Fibroblast of mammary gland (primary cell): ENCODE data around the gene FOXO3.
A peak's percentile ranks its signal among the peaks of the same experiment; 100 is the strongest.

Experiments
- DNase-seq: peaks from one replicate; pipeline ENCODE4 v3.0.0-alpha.2; 2010; ENCODE audit warnings: low read depth
- H3K4me3 ChIP-seq: 2 replicates; pipeline ENCODE4 v1.5.1; 2011; ENCODE audit warnings: low read depth, mild to moderate bottlenecking, low read length, moderate library complexity; ENCODE audit not compliant: control insufficient read depth
- TF ChIP-seq, protein P1 (sequence below): conservative IDR thresholded peaks from 2 replicates; pipeline ENCODE4 v1.5.1; 2011; ENCODE audit warnings: low read depth, low read length, inconsistent platforms; ENCODE audit not compliant: control insufficient read depth, insufficient read depth

FOXO3 gene

DNA sequence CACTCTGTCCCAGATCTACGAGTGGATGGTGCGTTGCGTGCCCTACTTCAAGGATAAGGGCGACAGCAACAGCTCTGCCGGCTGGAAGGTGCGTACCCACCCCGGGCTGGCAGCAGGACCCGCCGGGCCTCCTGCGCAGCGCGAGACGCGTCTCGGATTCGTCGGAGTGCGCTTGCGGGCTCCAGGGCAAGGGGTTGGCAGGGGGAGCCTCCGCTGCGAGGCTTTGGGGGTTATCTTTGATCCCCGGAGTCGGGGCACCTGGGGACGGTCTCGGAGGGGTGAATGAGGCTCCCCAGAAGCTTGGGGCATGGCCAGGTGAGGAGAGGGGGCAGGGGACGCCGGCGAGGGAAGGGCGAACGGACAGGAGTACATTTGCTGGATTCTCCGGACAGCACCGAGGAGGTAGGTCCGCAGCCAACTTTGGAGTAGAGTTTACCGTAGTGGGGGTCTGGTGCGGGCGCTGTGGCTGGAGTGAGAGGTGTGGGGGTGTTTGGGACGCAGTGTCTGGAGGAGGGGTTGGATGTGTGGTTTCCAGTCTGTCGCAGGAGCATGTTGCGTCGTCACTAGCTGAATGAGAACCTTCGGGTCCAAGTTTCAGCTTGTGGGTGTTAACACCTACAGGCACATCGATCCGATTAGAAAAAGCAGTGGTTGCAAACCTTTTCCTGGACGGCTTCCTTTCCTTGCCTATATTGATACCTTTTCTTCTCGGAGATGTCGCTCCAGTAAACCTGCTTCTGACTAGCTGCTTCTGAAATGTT is 1.2 kb downstream of the FOXO3 start:
- H3K4me3 ChIP-seq: peak overlapping the region; percentile 92
- TF ChIP-seq, protein P1, sequence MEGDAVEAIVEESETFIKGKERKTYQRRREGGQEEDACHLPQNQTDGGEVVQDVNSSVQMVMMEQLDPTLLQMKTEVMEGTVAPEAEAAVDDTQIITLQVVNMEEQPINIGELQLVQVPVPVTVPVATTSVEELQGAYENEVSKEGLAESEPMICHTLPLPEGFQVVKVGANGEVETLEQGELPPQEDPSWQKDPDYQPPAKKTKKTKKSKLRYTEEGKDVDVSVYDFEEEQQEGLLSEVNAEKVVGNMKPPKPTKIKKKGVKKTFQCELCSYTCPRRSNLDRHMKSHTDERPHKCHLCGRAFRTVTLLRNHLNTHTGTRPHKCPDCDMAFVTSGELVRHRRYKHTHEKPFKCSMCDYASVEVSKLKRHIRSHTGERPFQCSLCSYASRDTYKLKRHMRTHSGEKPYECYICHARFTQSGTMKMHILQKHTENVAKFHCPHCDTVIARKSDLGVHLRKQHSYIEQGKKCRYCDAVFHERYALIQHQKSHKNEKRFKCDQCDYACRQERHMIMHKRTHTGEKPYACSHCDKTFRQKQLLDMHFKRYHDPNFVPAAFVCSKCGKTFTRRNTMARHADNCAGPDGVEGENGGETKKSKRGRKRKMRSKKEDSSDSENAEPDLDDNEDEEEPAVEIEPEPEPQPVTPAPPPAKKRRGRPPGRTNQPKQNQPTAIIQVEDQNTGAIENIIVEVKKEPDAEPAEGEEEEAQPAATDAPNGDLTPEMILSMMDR: no peak
- DNase-seq: peak; percentile 42

DNA sequence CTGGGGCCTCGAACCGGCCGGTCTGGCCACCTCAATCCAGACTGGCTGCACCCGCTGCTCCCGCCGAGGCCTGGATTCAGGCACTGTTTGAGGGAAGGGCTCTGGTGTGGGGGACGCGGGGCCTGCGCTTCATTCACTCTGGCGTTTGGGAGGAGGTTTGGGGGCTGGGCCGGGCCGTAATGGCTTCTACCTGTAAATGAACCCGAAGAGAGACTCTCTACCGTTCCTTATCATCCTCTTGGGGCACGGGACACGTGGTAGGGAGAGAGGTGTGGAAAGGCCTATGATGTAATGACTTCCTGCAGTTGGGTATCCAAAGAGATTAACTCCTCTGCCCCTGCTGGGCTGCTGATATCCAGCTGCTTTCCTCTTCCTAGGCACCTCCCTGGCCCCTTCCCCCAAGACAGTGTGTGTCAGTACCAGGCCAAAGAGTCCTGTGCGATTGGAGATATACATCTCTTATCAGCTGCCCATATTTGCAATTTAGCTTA is 1.8 kb downstream of the FOXO3 start:
- TF ChIP-seq, protein P1: no peak
- peak overlapping the region; percentile 92 for H3K4me3 ChIP-seq
- peak; percentile 79 for DNase-seq

DNA sequence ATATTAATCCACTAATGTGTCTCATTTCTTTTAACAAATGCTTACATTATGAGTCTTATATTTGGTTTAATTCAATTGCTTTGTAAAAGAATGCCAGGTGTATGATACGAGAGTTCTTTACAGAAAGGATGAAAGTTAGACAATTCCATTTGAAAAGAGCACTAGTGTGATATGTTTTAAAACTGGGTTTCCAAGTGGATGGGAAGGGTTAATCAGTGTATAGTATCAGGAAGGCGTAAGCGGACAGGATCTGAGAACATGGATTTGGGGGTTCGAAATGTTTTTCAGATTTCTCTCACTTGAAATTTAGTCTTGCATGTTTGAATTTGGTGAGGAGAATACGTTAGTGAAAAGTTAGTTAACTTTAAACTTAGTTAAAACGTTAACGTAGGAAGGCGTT is 2.6 kb downstream of the FOXO3 start:
- TF ChIP-seq, protein P1: no peak
- DNase-seq: no peak
- peak overlapping the region; percentile 92 for H3K4me3 ChIP-seq

DNA sequence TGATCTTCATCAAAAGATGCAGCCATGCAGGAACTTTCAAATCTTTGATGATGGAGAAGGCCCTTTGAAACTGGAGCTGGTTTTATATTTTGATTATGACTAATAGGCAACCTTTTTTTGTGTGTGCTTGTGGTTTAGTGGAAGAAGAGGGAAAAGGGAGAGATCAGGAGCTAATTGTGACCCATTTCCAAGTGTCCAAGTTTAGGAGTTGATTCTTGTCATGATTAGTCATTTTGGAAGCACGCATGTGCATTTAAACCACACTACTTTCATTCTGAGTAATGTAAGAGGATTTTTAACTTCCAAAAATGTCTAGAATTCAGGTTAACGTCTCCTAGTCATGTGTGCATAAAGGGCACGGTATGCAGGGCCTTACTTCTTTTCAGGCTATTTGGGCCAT is 3.5 kb downstream of the FOXO3 start:
- peak; percentile 99 for DNase-seq
- peak overlapping the region; percentile 92 for H3K4me3 ChIP-seq
- TF ChIP-seq, protein P1: no peak

DNA sequence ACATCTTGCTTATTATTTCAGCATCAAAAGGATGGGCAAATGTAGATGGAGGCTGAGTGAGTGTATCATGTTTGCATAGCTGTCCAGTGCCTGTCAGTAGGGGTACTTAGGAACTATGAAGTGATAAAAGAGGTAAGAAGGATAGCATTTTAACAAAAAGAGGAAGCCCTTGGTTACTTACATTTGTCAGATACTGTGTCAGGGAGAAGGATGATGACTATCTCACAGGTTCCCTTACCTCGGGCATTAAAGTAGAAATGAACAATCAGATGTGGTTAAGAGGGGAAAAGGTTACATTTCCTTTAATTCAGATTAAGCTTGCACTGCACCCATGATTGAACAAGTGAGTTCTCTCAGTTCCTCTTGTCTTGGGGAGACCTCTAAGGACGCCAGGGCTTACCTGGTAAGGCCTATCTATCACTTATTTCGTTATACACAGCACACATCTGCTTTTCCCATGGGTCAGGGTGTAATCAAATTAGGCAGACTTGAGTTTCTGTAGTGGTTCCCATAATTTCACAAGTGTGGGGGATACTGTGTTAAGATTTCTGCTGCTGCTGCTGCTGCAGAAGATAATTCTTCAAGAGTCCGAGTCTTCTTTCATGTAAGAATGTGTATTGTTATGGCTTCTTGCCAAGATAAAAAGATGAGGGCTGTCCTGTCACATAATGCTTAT is 4.5 kb downstream of the FOXO3 start:
- TF ChIP-seq, protein P1: no peak
- H3K4me3 ChIP-seq: peak overlapping the region; percentile 7
- no peak for DNase-seq

DNA sequence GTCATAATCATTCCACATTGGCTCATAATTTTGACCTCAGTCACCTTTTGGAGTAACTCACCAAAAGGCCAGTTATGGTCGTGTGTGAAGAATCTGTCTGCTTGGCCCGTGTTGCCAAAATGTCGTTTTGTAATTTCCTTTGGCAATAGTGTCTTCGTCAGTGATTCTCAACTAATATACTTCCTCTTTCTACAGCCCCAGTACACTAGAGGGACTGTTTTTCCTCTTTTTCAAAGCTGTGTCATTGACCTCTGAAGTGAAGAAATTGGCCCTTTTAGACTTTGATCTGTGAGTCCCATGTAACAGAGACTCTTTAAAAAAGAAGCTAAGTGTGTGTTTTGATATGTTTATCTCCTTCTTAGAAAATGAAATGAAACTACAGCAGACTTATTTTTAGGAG is 5.2 kb downstream of the FOXO3 start:
- TF ChIP-seq, protein P1: peak; percentile 43
- no peak overlapping the region for H3K4me3 ChIP-seq
- DNase-seq: peak; percentile 98
